HepG2 (cell line): ENCODE data around the gene TPRN. TPM values are rescaled to one million over a fixed set of nuclear protein-coding genes. Genes with fewer than 3 reads are reported as not detected.
A peak's percentile ranks its signal among the peaks of the same experiment; 100 is the strongest.

Experiments used
- ATF1 ChIP-seq: IDR thresholded peaks from 2 replicates; pipeline ENCODE4 v1.6.1; 2016; ENCODE audit warnings: mild to moderate bottlenecking, control low read depth
- ATRX ChIP-seq: sonication (generic); formaldehyde crosslinking; IDR thresholded peaks from 2 replicates; pipeline ENCODE4 v1.4.0; 2020; ENCODE audit warnings: missing genetic modification reagents, borderline replicate concordance
- CAMTA2 ChIP-seq: sonication (generic); formaldehyde crosslinking; IDR thresholded peaks from 2 replicates; pipeline ENCODE4 v1.4.0; 2020; ENCODE audit warnings: mild to moderate bottlenecking, missing genetic modification reagents, borderline replicate concordance
- CREB1 ChIP-seq, 2 experiments: fragments of 450-650 bp in 1 of 2; IDR thresholded peaks; 2 replicates each; pipeline ENCODE4 v1.6.1; 2016 to 2017; ENCODE audit warnings: control low read depth in 1 of 2, mild to moderate bottlenecking in 1 of 2, missing compliant biosample characterization in 1 of 2, missing genetic modification characterization in 1 of 2
- HIVEP1 ChIP-seq: sonication (generic); formaldehyde crosslinking; IDR thresholded peaks from 2 replicates; pipeline ENCODE4 v1.4.0; 2020; ENCODE audit warnings: mild to moderate bottlenecking, missing genetic modification reagents
- HNRNPL ChIP-seq: fragments of 200-400 bp; formaldehyde crosslinking; IDR thresholded peaks from 2 replicates; pipeline ENCODE4 v1.6.1; 2017; ENCODE audit warnings: mild to moderate bottlenecking, low read depth, low read length
- MAFF ChIP-seq: IDR thresholded peaks from 2 replicates; pipeline ENCODE4 v1.6.1; 2011; ENCODE audit warnings: low read depth, low read length, improper control_type of control experiment
- MIER3 ChIP-seq: IDR thresholded peaks from 2 replicates; pipeline ENCODE4 v1.6.1; 2016; ENCODE audit warnings: missing compliant biosample characterization, borderline replicate concordance
- PAF1 ChIP-seq: IDR thresholded peaks from 2 replicates; pipeline ENCODE4 v1.6.1; 2016; ENCODE audit warnings: missing genetic modification reagents, missing compliant biosample characterization
- RFXANK ChIP-seq: IDR thresholded peaks from 2 replicates; pipeline ENCODE4 v1.6.1; 2016
- SNAPC2 ChIP-seq: sonication (generic); formaldehyde crosslinking; IDR thresholded peaks from 2 replicates; pipeline ENCODE4 v1.8.1; 2022; ENCODE audit warnings: mild to moderate bottlenecking, missing genetic modification reagents
- SP140L ChIP-seq: sonication (generic); formaldehyde crosslinking; IDR thresholded peaks from 2 replicates; pipeline ENCODE4 v1.4.0; 2020; ENCODE audit warnings: missing genetic modification reagents, borderline replicate concordance
- ZFP41 ChIP-seq: sonication (generic); formaldehyde crosslinking; IDR thresholded peaks from 2 replicates; pipeline ENCODE4 v1.4.0; 2020; ENCODE audit warnings: mild to moderate bottlenecking, missing genetic modification reagents, borderline replicate concordance
- ZFP90 ChIP-seq: sonication (generic); formaldehyde crosslinking; IDR thresholded peaks from 2 replicates; pipeline ENCODE4 v1.8.0; 2022; ENCODE audit warnings: missing genetic modification reagents, mild to moderate bottlenecking, inconsistent platforms, borderline replicate concordance
- ZFYVE20 ChIP-seq: sonication (generic); formaldehyde crosslinking; IDR thresholded peaks from 2 replicates; pipeline ENCODE4 v1.8.0; 2023; ENCODE audit warnings: low read depth, mild to moderate bottlenecking, moderate library complexity, missing genetic modification reagents, borderline replicate concordance
- ZNF12 ChIP-seq: sonication (generic); formaldehyde crosslinking; IDR thresholded peaks from 2 replicates; pipeline ENCODE4 v1.5.0; 2020; ENCODE audit warnings: missing genetic modification reagents
- ZNF230 ChIP-seq: sonication (generic); formaldehyde crosslinking; IDR thresholded peaks from 2 replicates; pipeline ENCODE4 v1.4.0; 2020; ENCODE audit warnings: mild to moderate bottlenecking, missing genetic modification reagents
- ZNF256 ChIP-seq: sonication (generic); formaldehyde crosslinking; conservative IDR thresholded peaks from 2 replicates; pipeline ENCODE4 v1.4.0; 2020; ENCODE audit warnings: missing genetic modification reagents
- ZNF720 ChIP-seq: sonication (generic); formaldehyde crosslinking; IDR thresholded peaks from 2 replicates; pipeline ENCODE4 v1.4.0; 2020; ENCODE audit warnings: missing genetic modification reagents
- ZNF83 ChIP-seq: sonication (generic); formaldehyde crosslinking; IDR thresholded peaks from 2 replicates; pipeline ENCODE4 v1.4.0; 2020; ENCODE audit warnings: missing genetic modification reagents, mild to moderate bottlenecking, borderline replicate concordance
- polyA plus RNA-seq, 8 experiments: library from polyadenylated mRNA; depleted of rRNA in 3 of 8; stranded (reverse) in 7 of 8; unstranded in 1 of 8; fragments of >200 nt; fragmentation: Illumina TruSeq in 4 of 8; extraction: Trizol in 4 of 8; gene quantifications; 2 replicates each; pipeline versions ENCODE4 v1.2.1 to v1.2.3, GENCODE V29; 2011 to 2016; ENCODE audit warnings: low read depth in 4 of 8, missing spikeins in 1 of 8, mixed read lengths in 1 of 8; ENCODE audit not compliant: insufficient read depth in 1 of 8
- total RNA-seq, 5 experiments: library from RNA; depleted of rRNA; stranded (reverse); fragments of >200 nt; fragmentation: Illumina TruSeq; extraction: Trizol; gene quantifications; 2 replicates each; pipeline ENCODE4 v1.2.3, GENCODE V29; 2016; ENCODE audit warnings: low read depth in 1 of 5
- TF ChIP-seq, protein P1 (sequence below): sonication (generic); formaldehyde crosslinking; IDR thresholded peaks from 2 replicates; pipeline ENCODE4 v1.8.0; 2022; ENCODE audit warnings: missing genetic modification reagents, low read depth, mild to moderate bottlenecking, borderline replicate concordance
- TF ChIP-seq, protein P2 (sequence below): IDR thresholded peaks from 2 replicates; pipeline ENCODE4 v1.6.1; 2016; ENCODE audit warnings: missing biosample characterization, missing genetic modification reagents, low read depth
- TF ChIP-seq, protein P3 (sequence below): sonication (generic); formaldehyde crosslinking; IDR thresholded peaks from 2 replicates; pipeline ENCODE4 v1.4.0; 2020; ENCODE audit warnings: missing genetic modification reagents

TPRN gene
- total and polyA plus RNA-seq, 2 of the 13 experiments (the other 11 are each of a cell fraction or from before 2014, with no cell fraction given), result 10.1 to 19.2 TPM

DNA sequence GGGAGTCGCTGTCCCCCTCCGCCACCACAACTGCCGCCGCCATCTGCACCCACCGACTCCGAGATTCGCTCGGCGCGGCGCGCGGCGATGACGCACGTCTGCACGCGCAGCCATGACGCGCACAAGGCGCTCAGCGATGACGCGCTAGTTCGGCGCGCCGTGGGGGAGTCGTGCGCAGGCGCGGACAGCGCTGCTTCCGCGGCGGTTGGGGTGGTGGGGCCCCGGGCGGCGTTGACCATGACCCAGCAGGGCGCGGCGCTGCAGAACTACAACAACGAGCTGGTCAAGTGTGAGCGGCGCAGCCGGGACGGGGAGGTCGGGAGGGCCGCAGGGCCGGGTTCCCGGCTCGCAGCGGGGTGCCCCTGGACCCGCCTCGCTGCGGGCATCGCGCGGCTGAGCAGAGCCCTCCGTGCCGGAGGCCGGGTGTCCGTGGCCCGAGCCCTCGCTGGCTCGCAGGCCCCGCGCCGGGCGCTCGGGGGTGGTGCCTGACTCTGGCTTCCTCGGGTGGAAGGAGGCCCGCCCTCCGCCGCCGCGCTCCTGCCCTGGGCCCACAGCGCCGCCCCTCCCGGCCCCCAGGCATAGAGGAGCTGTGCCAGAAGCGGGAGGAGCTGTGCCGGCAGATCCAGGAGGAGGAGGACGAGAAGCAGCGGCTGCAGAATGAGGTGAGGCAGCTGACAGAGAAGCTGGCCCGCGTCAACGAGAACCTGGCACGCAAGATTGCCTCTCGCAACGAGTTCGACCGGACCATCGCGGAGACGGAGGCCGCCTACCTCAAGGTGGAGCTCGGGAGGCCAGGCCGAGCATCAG is 11.8 kb downstream of the TPRN start, which contains the start of the genes ANAPC2 and SSNA1 (continued):
- no peak for TF ChIP-seq RFXANK (CRISPR knock-in tag)
- TF ChIP-seq ATRX (CRISPR knock-in tag), result no peak; the same call in 1 of the 2 replicates
- no peak for TF ChIP-seq SNAPC2 (CRISPR knock-in tag)
- TF ChIP-seq ATF1, result peak; percentile 99
- peak; percentile 91; the same call in 1 of the 2 replicates for TF ChIP-seq MIER3 (CRISPR knock-in tag)
- TF ChIP-seq ZNF230, result no peak
- TF ChIP-seq SP140L (CRISPR knock-in tag), result no peak
- TF ChIP-seq MAFF, result no peak
- TF ChIP-seq, protein P1, sequence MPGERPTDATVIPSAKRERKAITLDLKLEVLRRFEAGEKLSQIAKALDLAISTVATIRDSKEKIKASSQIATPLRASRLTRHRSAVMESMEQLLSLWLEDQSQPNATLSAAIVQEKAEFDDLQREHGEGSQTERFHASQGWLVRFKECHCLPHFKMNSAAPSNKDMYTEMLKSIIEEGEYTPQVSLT (CRISPR knock-in tag), result no peak
- peak; percentile 63; the same call in 1 of the 2 replicates for TF ChIP-seq ZNF83 (CRISPR knock-in tag)
- TF ChIP-seq HIVEP1 (CRISPR knock-in tag), result no peak
- TF ChIP-seq CAMTA2 (CRISPR knock-in tag), result 0 out of 2 replicates have a peak, but pooled peaks have one; percentile 55
- no peak for TF ChIP-seq ZNF12 (CRISPR knock-in tag)
- TF ChIP-seq ZNF256, result peak; percentile 53; the same call in 1 of the 2 replicates
- 0 out of 2 replicates have a peak, but pooled peaks have one; percentile 79 for TF ChIP-seq ZNF720 (CRISPR knock-in tag)
- peak; percentile 88; the same call in 1 of the 2 replicates for TF ChIP-seq ZFP41 (CRISPR knock-in tag)
- TF ChIP-seq ZFP90 (CRISPR knock-in tag), result peak; percentile 8; the same call in 1 of the 2 replicates
- TF ChIP-seq CREB1 (IDR thresholded peaks at IDR 0.05), result peak; percentile 100
- TF ChIP-seq CREB1 (CRISPR knock-in tag; IDR thresholded peaks at IDR 0.05), result peak; percentile 99
- TF ChIP-seq, protein P2, sequence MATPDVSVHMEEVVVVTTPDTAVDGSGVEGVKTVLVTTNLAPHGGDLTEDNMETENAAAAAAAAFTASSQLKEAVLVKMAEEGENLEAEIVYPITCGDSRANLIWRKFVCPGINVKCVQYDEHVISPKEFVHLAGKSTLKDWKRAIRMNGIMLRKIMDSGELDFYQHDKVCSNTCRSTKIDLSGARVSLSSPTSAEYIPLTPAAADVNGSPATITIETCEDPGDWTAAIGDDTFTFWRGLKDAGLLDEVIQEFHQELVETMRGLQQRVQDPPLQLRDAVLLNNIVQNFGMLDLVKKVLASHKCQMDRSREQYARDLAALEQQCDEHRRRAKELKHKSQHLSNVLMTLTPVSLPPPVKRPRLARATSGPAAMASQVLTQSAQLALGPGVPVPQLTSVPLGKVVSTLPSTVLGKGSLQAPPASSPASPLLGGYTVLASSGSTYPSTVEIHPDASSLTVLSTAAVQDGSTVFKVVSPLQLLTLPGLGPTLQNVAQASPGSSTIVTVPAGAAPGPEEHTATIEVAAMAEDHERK, result peak; percentile 80
- no peak for TF ChIP-seq PAF1 (CRISPR knock-in tag)
- TF ChIP-seq, protein P3, sequence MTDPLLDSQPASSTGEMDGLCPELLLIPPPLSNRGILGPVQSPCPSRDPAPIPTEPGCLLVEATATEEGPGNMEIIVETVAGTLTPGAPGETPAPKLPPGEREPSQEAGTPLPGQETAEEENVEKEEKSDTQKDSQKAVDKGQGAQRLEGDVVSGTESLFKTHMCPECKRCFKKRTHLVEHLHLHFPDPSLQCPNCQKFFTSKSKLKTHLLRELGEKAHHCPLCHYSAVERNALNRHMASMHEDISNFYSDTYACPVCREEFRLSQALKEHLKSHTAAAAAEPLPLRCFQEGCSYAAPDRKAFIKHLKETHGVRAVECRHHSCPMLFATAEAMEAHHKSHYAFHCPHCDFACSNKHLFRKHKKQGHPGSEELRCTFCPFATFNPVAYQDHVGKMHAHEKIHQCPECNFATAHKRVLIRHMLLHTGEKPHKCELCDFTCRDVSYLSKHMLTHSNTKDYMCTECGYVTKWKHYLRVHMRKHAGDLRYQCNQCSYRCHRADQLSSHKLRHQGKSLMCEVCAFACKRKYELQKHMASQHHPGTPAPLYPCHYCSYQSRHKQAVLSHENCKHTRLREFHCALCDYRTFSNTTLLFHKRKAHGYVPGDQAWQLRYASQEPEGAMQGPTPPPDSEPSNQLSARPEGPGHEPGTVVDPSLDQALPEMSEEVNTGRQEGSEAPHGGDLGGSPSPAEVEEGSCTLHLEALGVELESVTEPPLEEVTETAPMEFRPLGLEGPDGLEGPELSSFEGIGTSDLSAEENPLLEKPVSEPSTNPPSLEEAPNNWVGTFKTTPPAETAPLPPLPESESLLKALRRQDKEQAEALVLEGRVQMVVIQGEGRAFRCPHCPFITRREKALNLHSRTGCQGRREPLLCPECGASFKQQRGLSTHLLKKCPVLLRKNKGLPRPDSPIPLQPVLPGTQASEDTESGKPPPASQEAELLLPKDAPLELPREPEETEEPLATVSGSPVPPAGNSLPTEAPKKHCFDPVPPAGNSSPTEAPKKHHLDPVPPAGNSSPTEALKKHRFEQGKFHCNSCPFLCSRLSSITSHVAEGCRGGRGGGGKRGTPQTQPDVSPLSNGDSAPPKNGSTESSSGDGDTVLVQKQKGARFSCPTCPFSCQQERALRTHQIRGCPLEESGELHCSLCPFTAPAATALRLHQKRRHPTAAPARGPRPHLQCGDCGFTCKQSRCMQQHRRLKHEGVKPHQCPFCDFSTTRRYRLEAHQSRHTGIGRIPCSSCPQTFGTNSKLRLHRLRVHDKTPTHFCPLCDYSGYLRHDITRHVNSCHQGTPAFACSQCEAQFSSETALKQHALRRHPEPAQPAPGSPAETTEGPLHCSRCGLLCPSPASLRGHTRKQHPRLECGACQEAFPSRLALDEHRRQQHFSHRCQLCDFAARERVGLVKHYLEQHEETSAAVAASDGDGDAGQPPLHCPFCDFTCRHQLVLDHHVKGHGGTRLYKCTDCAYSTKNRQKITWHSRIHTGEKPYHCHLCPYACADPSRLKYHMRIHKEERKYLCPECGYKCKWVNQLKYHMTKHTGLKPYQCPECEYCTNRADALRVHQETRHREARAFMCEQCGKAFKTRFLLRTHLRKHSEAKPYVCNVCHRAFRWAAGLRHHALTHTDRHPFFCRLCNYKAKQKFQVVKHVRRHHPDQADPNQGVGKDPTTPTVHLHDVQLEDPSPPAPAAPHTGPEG (CRISPR knock-in tag), result no peak; the same call in 1 of the 2 replicates
- no peak for TF ChIP-seq ZFYVE20
- no peak for TF ChIP-seq HNRNPL
